Caco-2 (cell line): Measurements from ENCODE around the gene SGCG. TPM values are rescaled to one million over a fixed set of nuclear protein-coding genes. Genes with fewer than 3 reads are reported as not detected.

Experiments used
- BruUV-seq: library from RNA; stranded (reverse); fragments of 400-500 nt; replicated peaks from 2 replicates; lab custom pipeline; 2021; lab: Mats Ljungman, UMichigan
- CTCF ChIA-PET: fragments of 300-600 bp; sonication (Branson Sonifier 250); formaldehyde crosslinking; loops from one replicate; lab custom pipeline; 2022; ENCODE audit warnings: antibody characterized with exemption; lab: Charles Lee
- POLR2A ChIA-PET: fragments of 300-600 bp; sonication (Branson Sonifier 250); formaldehyde crosslinking; loops from one replicate; lab custom pipeline; 2022; ENCODE audit warnings: antibody characterized with exemption; lab: Charles Lee
- DNase-seq, 2 experiments: peaks; one replicate each; pipeline versions ENCODE4 v3.0.0 to v3.0.0-alpha.2; 2020 to 2022
- H3K27me3 ChIP-seq: replicated peaks from 2 replicates; pipeline ENCODE4 v1.6.0; 2011; ENCODE audit warnings: low read length; ENCODE audit not compliant: control insufficient read depth, insufficient read depth
- H3K36me3 ChIP-seq: 2 replicates; pipeline ENCODE4 v1.5.1; 2011; ENCODE audit warnings: low read length; ENCODE audit not compliant: control insufficient read depth, insufficient read depth
- H3K4me1 ChIP-seq: fragments of 250-450 bp; sonication (Bioruptor Pico); 2 replicates; pipeline ENCODE4 v1.5.1; 2020; ENCODE audit warnings: mild to moderate bottlenecking
- H3K4me3 ChIP-seq: 2 replicates; pipeline ENCODE4 v1.5.1; 2011; ENCODE audit warnings: low read depth, mild to moderate bottlenecking, control low read depth, low read length
- H3K9me3 ChIP-seq: fragments of 250-450 bp; sonication (Bioruptor Pico); 2 replicates; pipeline ENCODE4 v1.5.1; 2020; ENCODE audit warnings: mild to moderate bottlenecking, moderate library complexity
- H3K27ac Mint-ChIP-seq: one replicate; pipeline ENCODE4 v1.8.0; 2022; ENCODE audit warnings: mixed read lengths; ENCODE audit not compliant: unreplicated experiment
- H3K27me3 Mint-ChIP-seq: one replicate; pipeline ENCODE4 v1.8.0; 2022; ENCODE audit warnings: mixed read lengths; ENCODE audit not compliant: insufficient read depth, unreplicated experiment
- H3K36me3 Mint-ChIP-seq: one replicate; pipeline ENCODE4 v1.8.0; 2022; ENCODE audit warnings: mild to moderate bottlenecking, mixed read lengths; ENCODE audit not compliant: insufficient read depth, unreplicated experiment
- H3K4me1 Mint-ChIP-seq: one replicate; pipeline ENCODE4 v1.8.0; 2022; ENCODE audit warnings: low read depth, mixed read lengths; ENCODE audit not compliant: unreplicated experiment
- H3K4me3 Mint-ChIP-seq: one replicate; pipeline ENCODE4 v1.8.0; 2022; ENCODE audit warnings: mild to moderate bottlenecking, moderate library complexity, mixed read lengths; ENCODE audit not compliant: unreplicated experiment
- H3K9me3 Mint-ChIP-seq: one replicate; pipeline ENCODE4 v1.8.0; 2022; ENCODE audit warnings: mixed read lengths; ENCODE audit not compliant: unreplicated experiment
- intact Hi-C: fragments of 100-400 bp; cut with micrococcal nuclease; formaldehyde crosslinking; loops from one replicate; pipeline ENCODE4 v1.10.0; 2022; ENCODE audit not compliant: unreplicated experiment
- total RNA-seq: library from RNA; stranded (reverse); gene quantifications from 2 replicates; pipeline ENCODE4 v1.2.3, GENCODE V29; 2022
- TF ChIP-seq, protein P1 (sequence below), 2 experiments: fragments of 200-600 bp in 1 of 2; IDR thresholded peaks; 1 replicate in 1 of 2; 2 replicates in 1 of 2; pipeline versions ENCODE4 v1.5.1 to v1.8.0; 2011 to 2022; ENCODE audit warnings: antibody characterized with exemption in 1 of 2, control low read depth in 1 of 2, inconsistent platforms in 1 of 2, low read depth in 1 of 2, low read length in 1 of 2, mild to moderate bottlenecking in 1 of 2, moderate library complexity in 1 of 2; ENCODE audit not compliant: insufficient read depth in 1 of 2, severe bottlenecking in 1 of 2, unreplicated experiment in 1 of 2

SGCG gene
- total RNA-seq, 1 experiment from 2014 or later = not detected

DNA sequence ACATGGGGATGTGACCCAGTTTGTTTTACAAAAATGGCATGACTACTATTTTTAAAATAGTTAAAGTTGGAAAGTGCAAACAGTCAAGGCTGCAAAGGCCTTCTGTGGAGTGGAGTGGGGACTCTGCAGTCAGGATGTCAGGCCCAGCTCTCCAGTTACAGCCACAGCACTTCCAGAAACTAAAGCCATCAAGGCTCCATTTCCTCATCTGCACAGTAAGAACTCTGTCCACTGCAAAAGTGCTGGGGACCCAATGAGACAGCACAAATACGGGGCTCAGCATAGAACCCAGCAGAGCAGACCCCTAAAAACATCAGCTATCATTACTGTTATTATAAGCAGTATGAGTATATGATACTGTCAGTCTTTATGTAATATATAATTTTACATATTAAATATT, 179.1 kb downstream of the SGCG start:
- BruUV-seq = no TSS peak
- Mint-ChIP-seq H3K36me3 (no peaks in the 10 kb centered on the region), H3K9me3 (no peaks in the 10 kb centered on the region), H3K27me3 (no peaks in the 10 kb centered on the region), H3K4me1 (no peaks in the 10 kb centered on the region), H3K4me3 (no peak overlapping the region), H3K27ac (no peak overlapping the region)
- intact Hi-C loops = no loop called here
- no peaks in the 10 kb centered on the region; the same call in 1 of the 2 replicates for H3K36me3 ChIP-seq
- CTCF ChIA-PET = no interaction called here
- TF ChIP-seq, protein P1, sequence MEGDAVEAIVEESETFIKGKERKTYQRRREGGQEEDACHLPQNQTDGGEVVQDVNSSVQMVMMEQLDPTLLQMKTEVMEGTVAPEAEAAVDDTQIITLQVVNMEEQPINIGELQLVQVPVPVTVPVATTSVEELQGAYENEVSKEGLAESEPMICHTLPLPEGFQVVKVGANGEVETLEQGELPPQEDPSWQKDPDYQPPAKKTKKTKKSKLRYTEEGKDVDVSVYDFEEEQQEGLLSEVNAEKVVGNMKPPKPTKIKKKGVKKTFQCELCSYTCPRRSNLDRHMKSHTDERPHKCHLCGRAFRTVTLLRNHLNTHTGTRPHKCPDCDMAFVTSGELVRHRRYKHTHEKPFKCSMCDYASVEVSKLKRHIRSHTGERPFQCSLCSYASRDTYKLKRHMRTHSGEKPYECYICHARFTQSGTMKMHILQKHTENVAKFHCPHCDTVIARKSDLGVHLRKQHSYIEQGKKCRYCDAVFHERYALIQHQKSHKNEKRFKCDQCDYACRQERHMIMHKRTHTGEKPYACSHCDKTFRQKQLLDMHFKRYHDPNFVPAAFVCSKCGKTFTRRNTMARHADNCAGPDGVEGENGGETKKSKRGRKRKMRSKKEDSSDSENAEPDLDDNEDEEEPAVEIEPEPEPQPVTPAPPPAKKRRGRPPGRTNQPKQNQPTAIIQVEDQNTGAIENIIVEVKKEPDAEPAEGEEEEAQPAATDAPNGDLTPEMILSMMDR (IDR thresholded peaks at IDR 0.05; ENCODE audit: insufficient read depth in 1 of 2, low read depth in 1 of 2, low read length in 1 of 2, severe bottlenecking in 1 of 2, unreplicated experiment in 1 of 2) = no peak
- no peak overlapping the region for H3K4me3 ChIP-seq
- no peaks in the 10 kb centered on the region for H3K4me1 ChIP-seq
- no peaks in the 10 kb centered on the region for H3K9me3 ChIP-seq
- DNase-seq = no peak
- POLR2A ChIA-PET = no interaction called here
- H3K27me3 ChIP-seq = no peaks in the 10 kb centered on the region

DNA sequence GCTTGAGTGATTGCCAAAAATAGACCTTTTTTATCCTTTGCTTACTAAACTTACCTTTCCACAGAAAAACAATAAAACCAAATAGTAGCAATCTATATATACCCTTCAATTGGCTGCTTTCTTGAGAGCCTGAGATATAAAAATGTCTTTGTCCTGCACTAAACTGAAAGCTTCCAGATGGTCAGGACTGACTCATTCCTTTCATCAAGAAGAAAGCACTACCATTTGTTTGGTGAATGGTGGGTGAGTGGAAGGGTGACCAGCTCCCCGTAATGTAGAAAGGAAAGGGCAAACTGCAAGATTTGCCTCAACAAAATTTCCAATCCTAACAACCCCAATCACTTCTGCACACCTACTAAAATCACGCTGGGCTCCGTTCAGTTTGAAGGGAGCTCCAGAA, 184.9 kb downstream of the SGCG start:
- Histone ChIP-seq H3K4me3 (no peak overlapping the region), H3K36me3 (no peaks in the 10 kb centered on the region), H3K4me1 (no peaks in the 10 kb centered on the region), H3K27me3 (no peaks in the 10 kb centered on the region), H3K9me3 (no peaks in the 10 kb centered on the region)
- no peak for DNase-seq
- no peak overlapping the region for H3K27ac Mint-ChIP-seq
- H3K4me1 Mint-ChIP-seq = no peaks in the 10 kb centered on the region
- H3K4me3 Mint-ChIP-seq = no peak overlapping the region
- no TSS peak for BruUV-seq
- peaks cover 5% of the 10 kb centered on the region for H3K36me3 Mint-ChIP-seq
- H3K27me3 Mint-ChIP-seq = no peaks in the 10 kb centered on the region
- intact Hi-C loops = no loop called here
- TF ChIP-seq, protein P1 (IDR thresholded peaks at IDR 0.05; ENCODE audit: insufficient read depth in 1 of 2, low read depth in 1 of 2, low read length in 1 of 2, severe bottlenecking in 1 of 2, unreplicated experiment in 1 of 2) = no peak
- ChIA-PET CTCF (no interaction called here), POLR2A (no interaction called here)
- no peaks in the 10 kb centered on the region for H3K9me3 Mint-ChIP-seq

DNA sequence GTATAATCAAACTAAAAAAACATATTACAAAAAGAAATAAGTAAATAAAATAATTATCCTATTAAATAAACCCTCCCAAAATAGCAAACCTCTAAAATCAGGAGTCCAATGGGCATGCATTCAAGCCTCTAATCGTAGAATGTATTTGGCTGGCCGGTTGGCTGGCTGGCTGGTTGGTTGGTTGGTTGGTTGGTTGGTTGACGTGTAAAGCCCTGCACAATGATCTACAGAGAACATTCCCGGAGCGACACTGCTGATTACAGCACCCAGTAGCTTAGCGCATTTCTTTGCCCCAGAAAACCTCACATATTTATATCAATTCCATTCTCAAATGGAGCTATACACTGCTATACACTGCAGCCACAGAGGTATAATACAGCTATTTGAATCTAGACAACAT, 187.1 kb downstream of the SGCG start:
- Mint-ChIP-seq H3K9me3 (no peaks in the 10 kb centered on the region), H3K27me3 (no peaks in the 10 kb centered on the region), H3K4me3 (no peak overlapping the region), H3K36me3 (peaks cover 5% of the 10 kb centered on the region), H3K27ac (no peak overlapping the region), H3K4me1 (no peaks in the 10 kb centered on the region)
- H3K27me3 ChIP-seq = no peaks in the 10 kb centered on the region
- H3K36me3 ChIP-seq = no peaks in the 10 kb centered on the region
- H3K4me1 ChIP-seq = no peaks in the 10 kb centered on the region
- BruUV-seq = no TSS peak
- CTCF ChIA-PET = no interaction called here
- no peak overlapping the region for H3K4me3 ChIP-seq
- POLR2A ChIA-PET = no interaction called here
- H3K9me3 ChIP-seq = no peaks in the 10 kb centered on the region
- DNase-seq = no peak
- intact Hi-C loops = no loop called here
- TF ChIP-seq, protein P1 (IDR thresholded peaks at IDR 0.05; ENCODE audit: insufficient read depth in 1 of 2, low read depth in 1 of 2, low read length in 1 of 2, severe bottlenecking in 1 of 2, unreplicated experiment in 1 of 2) = no peak
